WERI-Rb-1 (cell line): Measurements from ENCODE around the gene ITM2A.

ENCODE experiments used
- DNase-seq: peaks from one replicate; pipeline ENCODE4 v3.0.0-alpha.2; 2020
- H3K27ac ChIP-seq: fragments of 250-450 bp; sonication (Bioruptor Pico); 2 replicates; pipeline ENCODE4 v1.5.1; 2020; ENCODE audit warnings: mild to moderate bottlenecking, moderate library complexity
- H3K27me3 ChIP-seq: fragments of 250-450 bp; sonication (Bioruptor Pico); 2 replicates; pipeline ENCODE4 v1.5.1; 2021; ENCODE audit warnings: mild to moderate bottlenecking, low read depth, moderate library complexity; ENCODE audit not compliant: insufficient read depth, severe bottlenecking
- H3K36me3 ChIP-seq: fragments of 250-450 bp; sonication (Bioruptor Pico); 2 replicates; pipeline ENCODE4 v1.5.1; 2020; ENCODE audit warnings: mild to moderate bottlenecking, moderate library complexity
- H3K4me3 ChIP-seq: 2 replicates; pipeline ENCODE4 v1.5.1; 2011; ENCODE audit warnings: low read depth, mild to moderate bottlenecking, control low read depth, low read length
- H3K9me3 ChIP-seq: fragments of 250-450 bp; sonication (Bioruptor Pico); 2 replicates; pipeline ENCODE4 v1.5.1; 2021; ENCODE audit warnings: mild to moderate bottlenecking, moderate library complexity; ENCODE audit not compliant: severe bottlenecking
- CTCF ChIP-seq: IDR thresholded peaks from 2 replicates; pipeline ENCODE4 v1.5.1; 2011; ENCODE audit warnings: low read depth, mild to moderate bottlenecking, control low read depth, inconsistent platforms, low read length

ITM2A gene

GRCh38 chrX:79361192-79361870 is 5.8 kb downstream of the ITM2A start:
- no peak overlapping the region for H3K27ac ChIP-seq
- DNase-seq = no peak
- H3K36me3 ChIP-seq = no peaks in the 10 kb centered on the region
- H3K4me3 ChIP-seq = no peak overlapping the region
- H3K27me3 ChIP-seq = peaks cover 13% of the 10 kb centered on the region
- no peaks in the 10 kb centered on the region for H3K9me3 ChIP-seq
- no peak for TF ChIP-seq CTCF

GRCh38 chrX:79336869-79337815 is 30.0 kb downstream of the ITM2A start:
- no peak overlapping the region for H3K27ac ChIP-seq
- no peak for TF ChIP-seq CTCF
- no peaks in the 10 kb centered on the region for H3K9me3 ChIP-seq
- H3K4me3 ChIP-seq = no peak overlapping the region
- no peak for DNase-seq
- H3K36me3 ChIP-seq = no peaks in the 10 kb centered on the region
- peaks cover 7% of the 10 kb centered on the region for H3K27me3 ChIP-seq

GRCh38 chrX:79330022-79330421 is 37.1 kb downstream of the ITM2A start:
- no peaks in the 10 kb centered on the region for H3K9me3 ChIP-seq
- no peaks in the 10 kb centered on the region for H3K36me3 ChIP-seq
- TF ChIP-seq CTCF = no peak
- DNase-seq = no peak
- H3K27ac ChIP-seq = no peak overlapping the region
- H3K4me3 ChIP-seq = no peak overlapping the region
- H3K27me3 ChIP-seq = peaks cover 12% of the 10 kb centered on the region

GRCh38 chrX:79325263-79325958 is 41.7 kb downstream of the ITM2A start:
- DNase-seq = no peak
- Histone ChIP-seq H3K27me3 (peaks cover 15% of the 10 kb centered on the region), H3K36me3 (no peaks in the 10 kb centered on the region), H3K4me3 (no peak overlapping the region), H3K9me3 (no peaks in the 10 kb centered on the region), H3K27ac (no peak overlapping the region)
- no peak for TF ChIP-seq CTCF
